Mesodermal cell (in vitro differentiated cells): ENCODE results near the gene NQO1. TPM values are rescaled to one million over a fixed set of nuclear protein-coding genes. Genes with fewer than 3 reads are reported as not detected.

ENCODE experiments used
- H3K27ac ChIP-seq: 2 replicates; pipeline ENCODE4 v1.7.0; 2013; ENCODE audit warnings: mild to moderate bottlenecking, low read depth, low read length, moderate library complexity; ENCODE audit not compliant: severe bottlenecking
- H3K36me3 ChIP-seq: 2 replicates; pipeline ENCODE4 v1.7.1; 2013; ENCODE audit warnings: mild to moderate bottlenecking, low read length, moderate library complexity; ENCODE audit not compliant: control insufficient read depth, insufficient read depth
- H3K4me1 ChIP-seq: one replicate; pipeline ENCODE4 v1.7.1; 2013; ENCODE audit warnings: mild to moderate bottlenecking, low read length; ENCODE audit not compliant: insufficient read depth, control insufficient read depth, poor library complexity, severe bottlenecking
- H3K4me3 ChIP-seq: 2 replicates; pipeline ENCODE4 v1.7.0; 2013; ENCODE audit warnings: low read length, control low read depth, mild to moderate bottlenecking; ENCODE audit not compliant: insufficient read depth, poor library complexity, severe bottlenecking; ENCODE audit errors: extremely low read depth
- H3K9me3 ChIP-seq: 2 replicates; pipeline ENCODE4 v1.7.1; 2013; ENCODE audit warnings: mild to moderate bottlenecking, low read length, moderate library complexity; ENCODE audit not compliant: control insufficient read depth
- WGBS, 2 experiments: methylation state at CpG; one replicate each; pipeline ENCODE4 v1.1.5; 2013; ENCODE audit warnings: missing lambda C conversion rate in 2 of 2; ENCODE audit not compliant: insufficient coverage in 2 of 2; 5-methylcytosine and 5-hydroxymethylcytosine counted together
- polyA plus RNA-seq, 2 experiments: library from polyadenylated mRNA; stranded (reverse); fragments of 50-300 nt; gene quantifications; one replicate each; pipeline ENCODE4 v1.2.3, GENCODE V29; 2013

NQO1 gene
- 73.9 TPM for polyA plus RNA-seq (2013, experiment 1 of 2)
- polyA plus RNA-seq (2013, experiment 2 of 2), result 66.1 TPM

- H3K36me3 ChIP-seq, result peaks cover 8% of the 10 kb centered on the region
- H3K4me1 ChIP-seq, result peaks cover 8% of the 10 kb centered on the region
- H3K9me3 ChIP-seq, result no peaks in the 10 kb centered on the region
- peak within 1 kb of the TSS; percentile 99 for H3K27ac ChIP-seq
- peak within 1 kb of the TSS; percentile 45 for H3K4me3 ChIP-seq
- WGBS, 2 experiments, result 1 to 3% methylated on average over 18 to 30 of the region's 31 CpGs
Observed at GRCh38 chr16:69726313-69727060, at the start of gene NQO1. NQO1 (minus strand) TSS chr16:69726560; CDS start chr16:69726439, 121 bp downstream.

- Histone ChIP-seq H3K4me1 (no peaks in the 10 kb centered on the region), H3K4me3 (no peak overlapping the region), H3K36me3 (peaks cover 3% of the 10 kb centered on the region), H3K9me3 (peaks cover 7% of the 10 kb centered on the region), H3K27ac (no peak overlapping the region)
Observed at GRCh38 chr16:69775563-69775962, 49.2 kb upstream of the NQO1 start.

DNA sequence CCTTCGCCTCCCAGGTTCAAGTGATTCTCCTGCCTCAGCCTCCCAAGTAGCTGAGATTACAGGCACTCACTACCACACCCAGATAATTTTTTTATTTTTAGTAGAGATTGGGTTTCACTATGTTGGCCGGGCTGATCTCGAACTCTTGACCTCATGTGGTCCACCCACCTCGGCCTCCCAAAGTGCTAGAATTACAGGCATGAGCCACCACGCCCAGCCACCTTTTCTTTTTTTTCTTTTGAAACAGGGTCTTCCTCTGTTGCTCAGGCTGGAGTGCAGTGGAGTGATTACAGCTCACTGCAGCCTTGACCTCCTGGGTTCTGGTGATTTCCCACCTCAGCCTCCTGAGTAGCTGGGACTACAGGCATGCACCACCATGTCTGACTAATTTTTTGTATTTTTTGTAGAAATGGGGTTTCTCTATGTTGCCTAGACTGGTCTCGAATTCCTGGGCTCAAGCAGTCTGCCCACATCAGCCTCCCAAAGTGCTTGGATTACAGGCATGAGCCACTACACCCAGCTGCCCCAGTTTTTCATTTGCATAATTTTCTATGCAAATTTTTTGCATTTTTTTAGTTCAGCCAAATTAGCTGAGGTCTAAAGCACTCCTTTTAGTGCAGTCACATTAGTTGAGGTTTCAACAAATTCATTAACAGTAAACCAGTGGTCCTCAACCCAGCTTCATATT lies 47.0 kb upstream of the NQO1 start:
- Histone ChIP-seq H3K4me1 (no peaks in the 10 kb centered on the region), H3K27ac (no peak overlapping the region), H3K4me3 (no peak overlapping the region), H3K9me3 (peaks cover 7% of the 10 kb centered on the region), H3K36me3 (peaks cover 3% of the 10 kb centered on the region)
- 100% methylated on average over 1 to 2 of the region's 6 CpGs for WGBS, 2 experiments

- no peaks in the 10 kb centered on the region for H3K4me1 ChIP-seq
- whole genome bisulfite sequencing, 2 experiments, result 86 to 100% methylated on average over 1 to 2 of the region's 2 CpGs
- H3K9me3 ChIP-seq, result peaks cover 7% of the 10 kb centered on the region
- H3K36me3 ChIP-seq, result peaks cover 3% of the 10 kb centered on the region
- no peak overlapping the region for H3K4me3 ChIP-seq
- H3K27ac ChIP-seq, result no peak overlapping the region
Observed at GRCh38 chr16:69771651-69771967, 45.2 kb upstream of the NQO1 start.

DNA sequence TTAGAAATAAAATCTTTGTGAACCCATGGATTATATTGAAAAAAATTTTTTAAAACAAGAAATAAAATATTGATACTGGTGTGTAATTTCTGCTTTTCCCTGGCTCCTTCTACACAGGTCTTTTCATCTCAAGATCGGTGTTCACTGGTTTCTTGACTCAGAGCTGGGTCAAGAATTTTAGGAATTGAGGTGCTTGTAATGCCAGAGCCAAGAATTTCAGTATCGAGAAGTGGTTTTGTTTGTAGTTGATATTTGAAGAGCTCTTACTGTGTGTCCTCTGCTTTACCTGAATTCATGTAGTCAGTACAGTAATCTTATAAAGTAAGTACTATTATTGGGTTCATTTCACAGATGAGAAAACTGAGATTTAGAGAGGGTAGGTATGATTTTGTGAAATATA lies 43.0 kb upstream of the NQO1 start:
- Histone ChIP-seq H3K27ac (no peak overlapping the region), H3K4me1 (no peaks in the 10 kb centered on the region), H3K36me3 (no peaks in the 10 kb centered on the region), H3K4me3 (no peak overlapping the region), H3K9me3 (no peaks in the 10 kb centered on the region)
- no CpG with 5 or more reads among the region's 2 CpGs for WGBS, 2 experiments

DNA sequence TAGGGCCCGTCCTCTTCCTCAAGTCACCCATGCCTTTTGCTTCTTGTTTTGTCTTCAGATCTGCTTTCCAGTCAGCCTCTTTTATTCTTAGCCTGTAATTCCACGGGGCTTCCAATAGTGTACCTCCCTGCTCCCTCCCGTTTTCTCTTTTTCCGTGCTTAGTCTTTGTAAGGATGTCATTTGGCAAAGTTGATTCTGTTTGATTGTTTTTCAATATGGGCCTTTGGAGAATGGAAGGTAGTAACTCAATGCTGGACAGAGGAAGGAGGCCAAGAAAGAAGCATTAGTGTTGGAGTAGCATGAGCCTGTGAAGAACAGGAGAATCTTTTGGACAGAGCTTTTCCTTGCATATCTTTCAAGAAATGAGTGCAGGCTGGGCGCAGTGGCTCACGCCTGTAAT lies 42.3 kb upstream of the NQO1 start:
- Histone ChIP-seq H3K9me3 (no peaks in the 10 kb centered on the region), H3K4me3 (no peak overlapping the region), H3K4me1 (no peaks in the 10 kb centered on the region), H3K36me3 (no peaks in the 10 kb centered on the region), H3K27ac (no peak overlapping the region)
- WGBS, 2 experiments, result 88 to 92% methylated on average over 4 to 6 of the region's 6 CpGs

DNA sequence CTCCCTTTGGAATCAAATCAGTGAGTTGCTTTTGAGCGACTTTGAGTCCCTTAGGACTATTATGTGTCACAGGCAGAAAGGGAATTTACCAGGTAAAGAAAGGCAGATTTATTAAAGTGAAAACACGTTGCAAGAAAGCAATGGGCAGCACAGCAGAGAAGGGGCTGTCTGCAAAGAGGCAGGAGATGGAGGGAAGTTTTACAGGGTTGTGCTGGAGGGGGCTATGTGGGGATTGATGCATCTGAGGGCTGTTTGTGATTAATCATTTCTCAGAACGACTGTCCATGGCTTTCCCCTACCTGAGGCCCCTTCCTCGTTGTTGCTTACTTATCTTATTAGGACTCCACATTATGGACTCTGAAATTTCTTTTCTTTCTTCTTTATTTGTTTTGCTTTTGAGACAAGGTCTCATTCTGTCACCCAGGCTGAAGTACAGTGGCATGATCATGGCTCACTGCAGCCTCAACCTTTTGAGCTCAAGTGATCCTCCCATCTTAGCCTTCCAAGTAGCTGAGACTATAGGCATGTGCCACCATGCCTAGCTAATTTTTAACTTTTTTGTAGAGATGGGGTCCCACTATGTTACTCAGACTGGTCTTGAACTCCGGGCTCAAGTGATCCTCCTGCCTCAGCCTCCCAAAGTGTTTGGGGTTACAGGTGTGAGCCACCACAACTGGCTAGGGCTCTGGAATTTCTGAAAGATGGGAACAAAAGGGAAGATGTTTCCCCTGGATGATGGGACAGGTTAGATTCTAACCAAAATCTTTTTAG lies 41.3 kb upstream of the NQO1 start:
- H3K9me3 ChIP-seq, result no peaks in the 10 kb centered on the region
- no peaks in the 10 kb centered on the region for H3K36me3 ChIP-seq
- peaks cover 4% of the 10 kb centered on the region for H3K4me1 ChIP-seq
- 90 to 98% methylated on average over 3 of the region's 5 CpGs for WGBS, 2 experiments
- H3K4me3 ChIP-seq, result no peak overlapping the region
- no peak overlapping the region for H3K27ac ChIP-seq

DNA sequence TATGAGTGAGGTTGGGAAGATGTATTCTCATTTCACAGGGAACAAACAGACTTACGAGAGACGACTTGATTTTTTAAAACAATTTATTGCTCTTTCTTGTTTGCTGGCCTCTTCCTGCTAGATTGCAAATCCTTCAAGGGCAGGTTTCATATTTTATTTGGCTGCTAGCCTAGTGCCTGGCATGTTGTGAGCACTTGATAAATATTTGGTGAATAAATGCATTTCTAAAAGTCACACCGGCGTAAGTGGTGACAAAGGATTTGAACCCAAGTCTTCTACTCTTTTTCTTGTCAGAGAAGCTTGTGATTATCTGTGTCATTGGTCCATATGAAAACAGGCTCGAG lies 37.2 kb upstream of the NQO1 start:
- peaks cover 4% of the 10 kb centered on the region for H3K4me1 ChIP-seq
- no peaks in the 10 kb centered on the region for H3K36me3 ChIP-seq
- H3K4me3 ChIP-seq, result no peak overlapping the region
- H3K9me3 ChIP-seq, result no peaks in the 10 kb centered on the region
- H3K27ac ChIP-seq, result no peak overlapping the region
- 85 to 100% methylated on average over 3 of the region's 5 CpGs for WGBS, 2 experiments

DNA sequence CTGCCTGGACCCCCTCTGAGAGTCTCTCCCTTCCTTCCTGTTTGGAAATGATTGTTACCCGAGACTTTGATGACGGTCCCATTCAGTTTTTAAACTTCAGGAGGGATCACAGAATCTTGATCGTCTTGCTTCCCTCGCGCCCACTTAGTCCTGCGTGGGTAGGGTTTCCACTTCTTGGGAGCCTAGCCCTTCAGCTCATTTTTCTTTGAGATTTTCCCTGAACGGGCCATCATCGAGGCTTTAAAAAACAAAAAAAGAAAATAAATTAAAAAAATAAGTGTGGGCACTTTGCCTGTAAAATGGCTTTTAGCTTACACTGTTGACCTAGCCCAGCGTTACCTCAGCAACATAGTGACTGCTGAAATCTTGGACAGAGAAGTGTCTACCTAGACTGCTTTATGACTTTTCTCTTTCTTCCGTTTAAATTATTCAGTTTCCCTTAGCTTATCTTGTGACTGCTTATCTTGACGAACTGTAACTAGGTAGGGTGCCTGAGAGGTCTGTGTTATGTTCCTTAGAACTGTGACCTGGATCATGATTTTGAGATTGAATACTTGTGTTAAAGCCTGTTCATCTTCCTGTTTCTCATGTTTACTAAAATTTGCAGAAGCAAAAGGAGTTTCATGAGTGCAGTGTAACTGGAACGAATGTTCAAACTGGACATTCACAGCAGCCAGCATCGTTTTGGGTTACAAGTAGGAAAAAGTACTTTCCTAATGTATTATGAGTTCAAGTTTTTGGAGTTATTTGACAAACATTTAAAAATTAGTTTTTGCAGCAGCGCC lies 36.6 kb upstream of the NQO1 start:
- Histone ChIP-seq H3K4me1 (peaks cover 4% of the 10 kb centered on the region), H3K4me3 (peak overlapping the region; percentile 76), H3K27ac (peak overlapping the region; percentile 57), H3K9me3 (no peaks in the 10 kb centered on the region), H3K36me3 (no peaks in the 10 kb centered on the region)
- WGBS, 2 experiments, result 32 to 36% methylated on average over 10 to 11 of the region's 14 CpGs

DNA sequence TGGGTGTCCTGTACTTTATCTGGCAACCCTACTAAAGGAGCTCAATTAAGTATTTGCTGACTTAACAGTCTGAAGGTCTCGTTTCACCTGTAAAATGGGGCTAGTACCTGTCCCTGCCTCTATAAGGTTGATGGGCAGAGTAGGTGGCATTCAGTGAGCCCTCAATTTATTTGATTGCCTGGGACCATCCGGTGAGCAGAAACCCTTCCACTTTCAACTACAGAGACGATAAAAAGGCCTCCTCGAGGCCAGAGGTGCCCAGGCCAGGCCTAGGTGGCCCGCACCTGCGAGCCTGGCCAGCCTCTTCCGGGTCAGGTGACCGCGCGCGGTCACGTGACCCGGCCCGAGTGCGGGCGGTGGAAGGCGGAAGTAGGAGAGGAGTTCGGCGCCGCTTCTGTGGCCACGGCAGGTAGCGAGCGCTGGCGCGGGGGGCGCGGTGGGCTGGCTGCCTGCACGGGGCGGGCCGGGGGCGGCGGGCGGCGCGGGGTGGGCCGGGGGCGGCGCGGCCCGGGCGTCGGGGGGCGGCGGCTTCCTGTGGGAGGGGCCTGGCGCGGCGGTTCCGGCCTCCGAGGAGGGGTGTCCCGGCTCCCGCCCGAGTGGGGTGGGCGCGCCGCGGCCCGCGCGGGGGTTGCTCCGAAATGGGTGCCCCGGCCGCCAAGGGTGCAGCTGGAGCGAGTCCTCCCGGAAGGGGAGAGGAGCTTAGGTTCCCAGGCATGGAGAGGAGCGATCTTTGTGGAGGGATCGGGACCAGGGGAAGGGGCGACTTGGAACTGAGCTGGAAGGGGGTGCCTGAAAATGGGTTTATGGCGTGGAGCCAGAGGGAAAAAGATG lies 35.8 kb upstream of the NQO1 start, which contains the start of gene WWP2:
WWP2 (plus strand) TSS at position 350 of the 831 bp plus-strand sequence. CDS start 24,679 bp downstream, outside the sequence.
- no peaks in the 10 kb centered on the region for H3K36me3 ChIP-seq
- peak within 1 kb of the TSS; percentile 76 for H3K4me3 ChIP-seq
- peak within 1 kb of the TSS; percentile 57 for H3K27ac ChIP-seq
- 2 to 3% methylated on average over 17 to 37 of the region's 68 CpGs for WGBS, 2 experiments
- peaks cover 4% of the 10 kb centered on the region for H3K4me1 ChIP-seq
- H3K9me3 ChIP-seq, result no peaks in the 10 kb centered on the region
